Esophagus muscularis mucosa (tissue), 4 donors: Measurements from ENCODE around the gene ZNF117.

Source experiments
- CTCF ChIP-seq, 3 experiments: fragments of 200-600 bp in 2 of 3; fragments of 450-650 bp in 1 of 3; sonication (generic) in 2 of 3; IDR thresholded peaks; one replicate each; pipeline ENCODE4 v1.5.1; 2017 to 2019; ENCODE audit warnings: antibody characterized with exemption in 3 of 3, mild to moderate bottlenecking in 2 of 3, moderate library complexity in 1 of 3
- EP300 ChIP-seq: sonication (generic); formaldehyde crosslinking; IDR thresholded peaks from one replicate; pipeline ENCODE4 v1.6.1; 2017; ENCODE audit warnings: antibody characterized with exemption
- POLR2A ChIP-seq: fragments of 450-650 bp; IDR thresholded peaks from one replicate; pipeline ENCODE4 v1.6.1; 2017; ENCODE audit warnings: antibody characterized with exemption, moderate library complexity, mild to moderate bottlenecking, low read depth
- POLR2AphosphoS5 ChIP-seq, 2 donors: sonication (generic); formaldehyde crosslinking; IDR thresholded peaks; one replicate each; pipeline ENCODE4 v1.6.1; 2017; ENCODE audit warnings: antibody characterized with exemption in 2 of 2

- TF ChIP-seq EP300, result no peak
- no peak for TF ChIP-seq CTCF (IDR thresholded peaks at IDR 0.05)
- TF ChIP-seq POLR2AphosphoS5 (IDR thresholded peaks at IDR 0.05), result no peak
- TF ChIP-seq POLR2A, result no peak
These were observed 10.5 kb upstream of the ZNF117 start for GRCh38 chr7:65001291-65001814.
